ENCODE results near the gene NIBAN1. TPM values are rescaled to one million over a fixed set of nuclear protein-coding genes. Genes with fewer than 3 reads are reported as not detected.

Gene NIBAN1
- total RNA-seq, 1 experiment from 2014 or later = 8.1 TPM

- Mint-ChIP-seq H3K27me3 (ENCODE audit: low read depth) (no peaks in the 10 kb centered on the region), H3K4me3 (no peak overlapping the region), H3K4me1 (no peaks in the 10 kb centered on the region), H3K27ac (no peak overlapping the region), H3K36me3 (no peaks in the 10 kb centered on the region), H3K9me3 (no peaks in the 10 kb centered on the region)
- POLR2A ChIA-PET = no interaction called here
- ATAC-seq (no peak), DNase-seq (ENCODE audit: low spot score) (no peak)
- TF ChIP-seq NFYB (CRISPR knock-in tag; conservative IDR thresholded peaks at IDR 0.05; ENCODE audit: low read depth) (no peak), SMAD3 (CRISPR knock-in tag; IDR thresholded peaks at IDR 0.05; ENCODE audit: borderline replicate concordance) (no peak), NR2C2 (CRISPR knock-in tag; IDR thresholded peaks at IDR 0.05) (no peak), ZNF425 (CRISPR knock-in tag; conservative IDR thresholded peaks at IDR 0.05) (no peak), ZNF671 (CRISPR knock-in tag; IDR thresholded peaks at IDR 0.05) (no peak), AFF4 (CRISPR knock-in tag; IDR thresholded peaks at IDR 0.05; ENCODE audit: borderline replicate concordance) (no peak), MYBL2 (CRISPR knock-in tag; IDR thresholded peaks at IDR 0.05) (no peak), ZMAT4 (CRISPR knock-in tag; IDR thresholded peaks at IDR 0.05) (no peak), IRF1 (CRISPR knock-in tag; IDR thresholded peaks at IDR 0.05) (no peak), NR3C1 (CRISPR knock-in tag; conservative IDR thresholded peaks at IDR 0.05; ENCODE audit: low read depth) (no peak), PREB (CRISPR knock-in tag; IDR thresholded peaks at IDR 0.05; ENCODE audit: borderline replicate concordance) (no peak), ZNF281 (CRISPR knock-in tag; IDR thresholded peaks at IDR 0.05) (no peak), USF1 (CRISPR knock-in tag; IDR thresholded peaks at IDR 0.05) (no peak), AR (CRISPR knock-in tag; IDR thresholded peaks at IDR 0.05) (no peak), CREM (CRISPR knock-in tag; IDR thresholded peaks at IDR 0.05) (no peak), ATF6 (CRISPR knock-in tag; IDR thresholded peaks at IDR 0.05) (no peak), CDX4 (CRISPR knock-in tag; IDR thresholded peaks at IDR 0.05; ENCODE audit: borderline replicate concordance) (no peak), IRF2 (CRISPR knock-in tag; IDR thresholded peaks at IDR 0.05; ENCODE audit: borderline replicate concordance, low read depth) (no peak), ZNF396 (CRISPR knock-in tag; IDR thresholded peaks at IDR 0.05; ENCODE audit: borderline replicate concordance) (no peak)
- CTCF ChIA-PET = interaction anchor here (0.6 kb wide), 1 partner anchor 126 kb away, joined by 3 read pairs; no protein-coding TSS in a partner anchor
Observed at GRCh38 chr1:184965439-184965838, 8.9 kb downstream of the NIBAN1 start.
